HG02970 (cell line): ENCODE measurements around the gene ADGRE3.
"Not testable (repeated sequence)": the region's sequence is repeated elsewhere in the genome, so short reads cannot be mapped to it uniquely, and the experiment has no call there.

Experiments
- ATAC-seq: cut with Tn5 transposase; IDR thresholded peaks from one replicate; pipeline ENCODE4 v1.9.1; 2021; ENCODE audit warnings: mild to moderate bottlenecking, moderate library complexity, moderate number of reproducible peaks; ENCODE audit not compliant: unreplicated experiment, low FRiP score

ADGRE3 gene

DNA sequence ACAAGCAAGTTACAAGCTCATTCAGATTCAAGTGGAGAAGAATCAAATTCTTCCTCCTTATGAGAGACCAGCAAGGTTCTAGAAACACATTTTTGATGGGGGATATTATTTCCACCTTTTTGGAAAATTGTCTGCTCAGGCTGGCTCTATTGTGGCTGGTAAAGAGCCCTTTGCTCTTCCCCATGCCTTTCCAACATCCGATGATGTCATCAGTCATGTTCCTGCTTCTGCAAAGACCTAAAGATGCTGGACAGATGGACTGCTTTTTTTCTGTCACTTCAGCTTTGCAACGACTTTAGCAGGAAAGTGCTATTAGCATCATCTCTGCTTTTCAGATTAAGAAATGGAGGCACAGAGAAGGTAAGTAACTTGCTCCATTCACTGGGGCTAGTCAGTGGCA is 4.2 kb downstream of the ADGRE3 start:
- ATAC-seq = no peak

DNA sequence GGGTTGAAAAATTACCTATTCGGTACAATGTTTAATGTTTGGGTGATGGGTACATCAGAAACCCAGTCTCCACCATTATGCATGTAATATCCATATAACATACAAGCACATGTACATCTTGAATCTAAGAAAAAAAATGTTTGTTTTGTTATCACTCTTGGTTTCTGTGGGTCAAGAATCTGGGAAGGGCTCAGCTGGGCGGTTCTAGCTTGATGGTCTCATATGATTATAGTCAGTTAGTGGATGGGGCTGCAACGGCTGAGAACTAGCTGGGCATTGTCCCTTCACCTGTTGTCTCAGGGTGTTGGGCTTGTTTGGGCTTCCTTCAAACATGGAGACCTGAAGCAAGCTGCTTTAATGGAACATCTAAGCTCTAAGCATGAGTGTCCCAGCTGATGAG is 4.7 kb downstream of the ADGRE3 start:
- ATAC-seq = no peak

DNA sequence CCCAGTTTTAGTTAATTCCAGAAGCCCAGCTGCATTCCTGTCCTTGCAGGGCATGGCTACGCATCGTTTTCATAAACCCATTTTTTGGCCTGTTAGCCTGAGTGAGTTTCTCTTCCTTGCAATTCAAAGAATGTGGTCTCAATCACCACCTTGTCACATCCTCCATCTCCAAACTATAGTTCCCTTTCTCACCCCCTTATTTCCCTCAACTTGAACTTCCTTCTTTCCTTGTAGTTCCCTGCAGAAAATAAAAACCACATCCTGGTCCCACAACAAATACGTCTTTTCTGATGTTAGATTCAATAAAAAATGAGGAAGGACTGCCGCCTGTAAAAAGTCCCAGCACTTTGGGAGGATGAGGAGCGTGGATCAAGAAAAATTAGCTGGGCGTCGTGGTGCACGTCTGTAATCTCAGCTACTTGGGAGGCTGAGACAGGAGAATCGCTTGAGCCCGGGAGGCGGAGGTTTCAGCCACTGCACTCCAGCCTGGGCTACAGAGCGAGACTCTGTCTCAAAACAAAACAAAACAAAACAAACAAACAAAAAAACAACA is 13.2 kb downstream of the ADGRE3 start:
- ATAC-seq = no peak

DNA sequence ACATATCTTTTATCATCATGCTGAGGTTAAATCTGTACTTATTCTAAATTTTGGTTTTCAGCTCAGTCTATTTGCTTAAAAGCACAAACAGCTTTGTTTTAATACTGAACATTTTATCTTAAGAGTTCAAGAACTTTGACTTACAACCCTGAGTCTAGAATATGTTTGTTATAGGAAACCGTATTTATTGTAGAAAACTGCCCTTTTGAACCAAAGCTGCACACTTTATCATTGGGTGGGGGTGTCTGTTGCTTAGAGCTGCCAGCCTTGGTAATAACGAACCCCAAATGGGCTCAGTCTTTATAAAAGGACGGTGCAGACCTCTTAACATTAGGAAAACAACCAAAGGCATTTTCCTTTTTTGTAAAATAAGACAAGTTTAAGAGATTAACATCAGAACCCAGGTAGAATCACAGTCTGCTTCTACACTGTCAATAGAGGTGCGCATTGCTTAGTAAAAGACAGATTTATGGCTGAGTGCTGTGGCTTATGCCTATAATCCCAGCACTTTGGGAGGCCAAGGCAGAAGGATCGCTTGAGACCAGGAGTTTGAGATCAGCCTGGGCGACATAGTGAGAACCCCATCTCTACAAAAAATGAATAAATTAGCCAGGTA is 14.7 kb downstream of the ADGRE3 start:
- ATAC-seq = no peak

DNA sequence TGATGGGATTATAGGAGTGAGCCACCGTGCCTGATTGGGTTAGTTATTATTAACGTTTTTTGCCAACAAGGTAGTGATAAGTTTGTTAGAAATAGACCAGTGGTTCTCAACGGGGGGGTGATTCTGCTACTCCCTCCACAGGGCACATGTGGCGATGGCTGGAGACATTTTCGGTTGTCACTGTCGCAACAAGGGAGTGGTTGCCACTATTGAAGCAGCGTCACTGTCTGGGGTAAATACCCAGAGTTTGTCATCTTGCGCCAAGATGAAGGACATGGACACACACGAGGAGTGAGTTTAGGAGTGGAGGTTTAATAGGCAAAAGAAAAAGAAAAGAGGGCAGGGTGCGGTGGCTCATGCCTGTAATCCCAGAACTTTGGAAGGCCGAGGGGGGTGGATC is 18.9 kb downstream of the ADGRE3 start:
- no peak for ATAC-seq

DNA sequence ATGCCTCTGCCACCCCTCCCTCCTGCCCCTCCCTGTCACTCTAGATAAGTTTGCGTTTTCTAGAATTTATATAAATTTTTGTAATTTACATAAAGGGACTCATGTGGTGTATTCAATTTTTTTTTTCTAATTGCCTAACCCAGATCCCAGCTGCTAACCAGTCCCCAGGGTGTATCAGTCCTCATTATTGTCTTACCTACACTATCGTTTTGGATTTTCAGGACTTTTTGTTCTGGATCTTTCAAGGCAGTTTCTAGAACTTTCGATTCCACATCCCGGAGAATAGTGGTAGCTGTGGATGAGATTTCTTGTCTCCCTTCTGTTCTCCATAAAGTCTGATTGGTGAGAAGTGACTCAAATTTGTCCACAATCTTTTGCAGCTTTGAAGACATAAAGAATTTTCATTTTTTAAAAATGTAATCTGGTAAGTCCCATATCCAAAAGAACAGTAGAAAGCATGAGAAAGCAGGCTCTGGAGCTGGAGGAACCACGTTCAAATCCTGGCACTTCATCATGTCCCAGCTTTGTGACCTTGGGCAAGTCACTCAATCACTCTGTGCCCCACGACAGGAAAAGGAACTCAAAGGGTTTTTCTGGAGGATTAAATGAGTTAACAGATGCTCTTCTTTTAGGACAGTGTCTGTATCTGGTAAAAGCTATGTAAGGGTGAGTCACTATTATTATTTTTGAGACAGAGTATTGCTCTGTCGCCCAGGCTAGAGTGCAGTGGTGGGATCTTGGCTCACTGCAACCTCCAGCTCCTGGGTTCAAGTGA is 19.7 kb downstream of the ADGRE3 start:
- ATAC-seq = no peak

DNA sequence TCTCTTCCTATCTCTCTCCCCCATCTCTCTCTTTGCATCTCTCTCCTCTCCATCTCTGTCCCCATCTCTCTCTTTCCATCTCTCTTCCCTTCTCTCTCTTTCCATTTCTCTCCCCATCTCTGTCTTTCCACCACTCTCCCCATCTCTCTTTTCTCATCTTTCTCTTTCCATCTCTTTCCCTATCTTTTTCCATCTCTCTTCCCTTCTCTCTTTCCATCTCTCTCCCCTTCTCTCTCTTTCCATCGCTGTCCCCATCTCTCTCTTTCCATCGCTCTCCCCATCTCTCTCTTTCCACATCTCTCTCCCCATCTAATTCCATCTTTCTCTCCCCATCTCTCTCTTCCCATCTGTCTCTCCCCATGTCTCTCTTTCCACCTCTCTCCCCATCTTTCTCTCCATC is 24.5 kb downstream of the ADGRE3 start:
- no peak for ATAC-seq

DNA sequence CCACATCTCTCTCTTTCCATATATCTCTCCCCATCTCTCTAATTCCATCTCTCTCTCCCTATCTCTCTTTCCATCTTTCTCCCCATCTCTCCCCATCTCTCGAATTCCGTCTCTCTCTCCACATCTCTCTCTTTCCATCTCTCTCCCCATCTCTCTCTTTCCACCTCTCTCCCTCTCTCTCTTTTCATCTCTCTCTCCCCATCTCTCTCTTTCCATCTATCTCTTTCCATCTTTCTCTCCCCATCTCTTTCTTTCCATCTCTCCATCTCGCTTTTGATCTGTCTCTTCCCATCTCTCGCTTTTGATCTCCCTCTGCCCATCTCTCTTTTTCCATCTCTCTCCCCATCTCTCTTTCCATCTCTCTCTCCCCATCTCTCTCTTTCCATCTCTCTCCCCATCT is 25.6 kb downstream of the ADGRE3 start:
- ATAC-seq = no peak

DNA sequence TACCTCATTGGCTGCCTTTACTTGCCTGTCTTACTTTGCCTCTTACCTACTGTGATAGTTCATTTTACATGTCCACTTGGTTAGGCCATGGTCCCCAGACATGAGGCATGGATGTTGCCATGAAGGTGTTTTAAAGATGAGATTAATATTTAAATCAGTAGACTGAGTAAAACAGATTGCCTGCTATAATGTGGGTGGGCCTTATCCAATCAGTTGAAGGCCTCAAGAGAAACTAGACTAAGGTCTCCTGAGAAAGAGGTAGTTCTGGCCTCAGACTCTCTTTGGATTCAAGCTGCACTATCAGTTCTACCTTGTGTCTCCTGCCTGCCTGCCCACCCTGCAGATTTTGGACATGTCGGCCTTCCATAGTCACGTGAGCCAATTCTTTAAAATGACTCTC is 26.1 kb downstream of the ADGRE3 start:
- ATAC-seq = no peak

DNA sequence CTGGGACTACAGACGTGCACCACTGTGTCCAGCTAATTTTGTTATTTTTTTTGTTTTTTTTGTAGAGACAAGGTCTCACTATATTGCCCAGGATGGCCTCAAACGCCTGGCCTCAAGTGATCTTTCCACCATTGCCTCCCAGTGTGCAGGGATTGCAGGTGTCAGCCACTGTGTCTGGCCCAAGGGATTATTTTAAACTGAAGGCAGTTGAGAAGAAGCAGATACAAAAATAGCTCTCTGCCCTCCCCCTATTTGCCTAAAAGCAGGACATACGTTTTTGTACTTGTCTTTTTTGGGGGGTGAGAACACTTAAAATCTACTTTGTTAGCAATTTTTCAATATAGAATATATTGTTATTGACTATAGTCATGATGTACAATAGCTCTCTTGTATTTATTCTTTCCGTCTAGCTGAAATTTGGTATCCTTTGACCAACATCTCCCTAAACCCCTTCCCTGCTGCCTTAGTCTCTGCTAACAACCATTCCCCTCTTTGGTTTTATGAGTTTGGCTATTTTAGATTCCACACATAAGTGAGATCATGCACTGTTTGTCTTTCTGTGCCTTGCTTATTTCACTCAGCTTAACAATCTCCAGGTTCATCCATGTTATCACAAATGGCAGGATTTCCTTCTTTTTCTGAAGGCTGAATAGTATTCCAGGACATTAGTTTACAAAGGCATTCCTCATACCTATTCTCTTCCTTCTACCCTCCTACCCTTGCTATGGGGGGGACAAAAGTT is 34.9 kb downstream of the ADGRE3 start:
- no peak for ATAC-seq

DNA sequence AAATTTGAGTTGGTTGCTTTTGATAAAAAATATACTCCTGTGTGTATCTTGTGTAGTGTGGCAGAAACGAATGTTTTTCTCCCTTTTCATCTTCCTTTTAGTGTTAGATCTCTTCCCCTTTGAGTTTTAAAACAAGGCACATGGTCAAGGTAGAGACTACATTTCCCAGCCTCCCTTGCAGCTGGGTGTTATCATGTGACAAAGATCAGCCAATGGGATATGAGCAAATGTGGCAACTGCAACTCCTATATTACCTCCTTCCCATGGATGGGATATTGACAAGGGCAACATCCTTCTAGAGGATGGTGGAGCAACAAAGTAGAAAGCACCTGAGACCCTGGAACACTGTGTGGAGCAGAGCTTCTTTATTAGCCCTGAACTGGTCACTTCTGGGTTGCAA is 42.4 kb downstream of the ADGRE3 start:
- no peak for ATAC-seq

DNA sequence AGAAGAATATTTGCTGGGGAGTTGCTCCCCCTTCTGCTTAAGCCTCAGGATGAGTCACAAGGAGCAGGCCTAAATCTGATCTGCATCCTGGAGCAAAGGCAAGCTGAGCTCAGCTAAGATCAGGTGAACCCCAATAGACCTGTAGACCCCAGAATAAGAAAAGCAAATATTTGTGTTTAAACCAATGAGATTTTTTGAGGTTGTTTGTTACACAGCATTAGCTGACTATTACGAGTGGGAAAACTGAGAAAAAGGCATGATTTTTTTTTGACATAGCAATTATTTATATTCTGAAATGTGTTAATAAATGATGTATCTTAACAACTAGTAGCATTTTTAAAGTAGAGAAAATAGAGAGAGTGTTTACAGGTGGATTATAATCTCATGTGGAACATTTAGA is 45.1 kb downstream of the ADGRE3 start:
- ATAC-seq = no peak

DNA sequence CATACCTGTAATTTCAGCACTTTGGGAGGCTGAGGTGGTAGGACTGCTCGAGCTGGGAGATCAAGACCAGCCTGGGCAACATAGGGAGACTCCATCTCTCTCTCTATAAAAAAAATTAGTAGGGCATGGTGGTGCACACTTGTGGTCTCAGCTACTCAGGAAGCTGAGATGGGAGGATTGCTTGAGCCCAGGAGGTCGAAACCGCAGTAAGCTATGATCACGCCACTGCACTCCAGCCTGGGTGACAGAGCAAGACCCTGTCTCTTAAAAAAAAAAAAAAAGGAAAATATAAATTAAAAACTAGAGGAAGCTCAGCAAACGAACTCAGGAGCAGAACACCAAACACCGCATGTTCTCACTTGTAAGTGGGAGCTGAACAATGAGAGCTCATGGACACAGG is 50.2 kb downstream of the ADGRE3 start:
- ATAC-seq = not testable (repeated sequence)

DNA sequence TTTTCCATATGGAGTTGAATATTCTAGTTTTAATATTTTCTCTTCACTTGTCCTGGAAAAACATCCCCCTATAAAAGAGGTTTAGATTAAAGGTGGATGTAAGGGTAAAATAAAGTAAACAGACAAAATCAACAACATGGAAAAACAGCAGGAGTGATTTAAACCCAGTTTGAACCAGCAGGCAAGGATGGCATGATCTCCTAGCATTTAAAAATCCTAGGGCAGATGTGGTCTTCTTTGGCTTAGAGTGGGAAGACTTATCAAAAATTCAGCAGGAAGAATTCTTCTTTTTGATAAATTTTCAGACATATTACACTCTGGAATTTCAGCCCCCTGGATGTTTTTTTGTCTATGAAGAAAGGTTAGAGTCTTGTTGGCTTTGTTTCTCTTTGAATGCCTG is 55.2 kb downstream of the ADGRE3 start:
- no peak for ATAC-seq

DNA sequence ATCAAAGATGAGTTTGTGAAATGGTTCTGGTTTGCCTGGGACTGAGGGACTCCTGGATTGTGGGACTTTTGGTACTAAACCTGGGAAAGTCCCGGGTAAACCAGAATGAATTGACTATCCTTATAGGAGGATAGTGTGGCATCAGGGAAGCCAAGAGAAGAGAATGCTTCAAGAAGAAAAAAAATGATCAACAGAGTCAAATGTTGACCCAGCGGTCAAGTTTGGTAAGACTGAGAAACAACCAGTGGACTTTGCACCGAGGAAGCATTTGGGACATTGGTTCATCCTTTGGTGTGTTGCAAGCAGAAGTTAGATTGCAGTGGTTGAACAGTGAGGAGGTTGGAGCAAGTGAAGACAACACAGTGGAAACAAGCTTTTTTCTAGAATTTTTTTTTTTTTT is 58.2 kb downstream of the ADGRE3 start:
- no peak for ATAC-seq

DNA sequence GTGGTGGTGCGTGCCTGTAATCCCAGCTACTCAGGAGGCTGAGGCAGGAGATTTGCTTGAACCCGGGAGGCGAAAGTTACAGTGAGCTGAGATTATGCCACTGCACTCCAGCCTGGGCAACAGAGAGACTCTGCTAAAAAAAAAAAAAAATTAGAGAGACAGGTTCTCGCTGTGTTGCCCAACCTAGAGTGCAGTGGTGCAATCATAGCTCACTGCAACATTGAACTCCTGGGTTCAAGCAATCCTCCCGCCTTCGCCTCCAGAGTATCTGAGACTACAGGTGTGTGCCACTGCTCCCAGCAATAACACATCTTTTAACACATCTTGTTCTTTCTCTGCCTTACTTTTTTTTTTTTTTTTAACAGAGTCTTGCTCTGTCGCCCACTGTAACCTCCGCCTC is 59.0 kb downstream of the ADGRE3 start:
- no peak for ATAC-seq

DNA sequence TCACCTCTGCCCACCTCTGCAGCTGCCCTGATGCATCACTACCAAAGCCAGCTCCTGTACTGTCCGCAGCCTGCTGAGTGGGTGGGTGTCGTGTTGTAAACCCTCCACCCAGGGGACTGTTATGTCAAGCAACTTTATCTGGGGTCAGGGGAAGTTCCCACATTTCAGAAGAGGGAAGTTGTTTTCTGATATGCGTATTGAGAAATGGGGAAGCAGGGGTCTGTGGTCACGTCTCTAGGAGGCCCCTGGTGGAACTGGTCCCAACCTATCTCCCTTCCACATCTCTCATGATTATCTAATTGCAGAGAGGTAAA is 60.6 kb downstream of the ADGRE3 start:
- no peak for ATAC-seq

DNA sequence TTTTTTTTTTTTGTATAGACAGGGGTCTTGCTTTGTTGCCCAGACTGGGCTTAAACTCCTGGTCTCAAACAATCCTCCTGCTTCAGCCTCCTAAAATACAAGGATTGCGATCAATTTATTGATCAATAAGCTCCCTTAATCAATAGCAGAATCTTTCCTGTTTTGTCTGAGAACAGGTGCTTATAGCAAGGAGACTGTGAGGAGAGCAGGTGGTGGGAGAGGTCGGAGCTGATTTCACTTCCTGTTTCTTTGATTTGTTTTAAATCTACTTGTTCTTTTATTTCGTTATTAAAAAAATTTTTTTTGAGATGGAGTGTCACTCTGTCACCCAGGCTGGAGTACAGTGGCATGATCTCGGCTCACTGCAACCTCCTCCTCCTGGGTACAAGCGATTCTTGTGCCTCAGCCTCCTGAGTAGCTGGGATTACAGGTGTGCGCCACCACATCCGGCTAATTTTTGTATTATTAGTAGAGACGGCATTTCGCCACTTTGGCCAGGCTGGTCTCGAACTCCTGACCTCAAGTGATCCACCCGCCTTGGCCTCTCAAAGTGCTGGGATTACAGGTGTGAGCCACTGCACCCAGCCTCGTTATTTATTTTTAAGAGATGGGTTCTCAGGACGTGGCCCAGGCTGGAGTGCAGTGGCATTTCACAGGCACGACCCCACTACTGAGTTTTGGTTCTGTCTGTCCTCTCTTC is 61.1 kb downstream of the ADGRE3 start:
- ATAC-seq = not testable (repeated sequence)

DNA sequence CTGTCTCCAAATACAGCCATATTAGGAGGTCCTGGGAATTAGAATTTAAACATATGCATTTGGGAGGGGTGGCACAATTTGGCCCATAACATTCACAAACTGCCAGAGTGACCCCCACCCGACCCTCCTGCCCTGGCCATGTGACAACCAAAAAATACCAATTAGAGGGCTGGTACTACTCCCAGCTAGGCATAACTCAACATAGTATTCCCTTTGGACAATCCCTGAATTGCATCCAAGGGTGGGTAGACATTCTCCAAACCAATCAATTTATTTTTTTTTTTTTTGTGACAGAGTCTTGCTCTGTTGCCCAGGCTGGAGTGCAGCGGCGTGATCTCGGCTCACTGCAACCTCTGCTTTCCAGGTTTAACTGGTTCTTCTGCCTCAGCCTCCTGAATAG is 62.0 kb downstream of the ADGRE3 start:
- no peak for ATAC-seq

DNA sequence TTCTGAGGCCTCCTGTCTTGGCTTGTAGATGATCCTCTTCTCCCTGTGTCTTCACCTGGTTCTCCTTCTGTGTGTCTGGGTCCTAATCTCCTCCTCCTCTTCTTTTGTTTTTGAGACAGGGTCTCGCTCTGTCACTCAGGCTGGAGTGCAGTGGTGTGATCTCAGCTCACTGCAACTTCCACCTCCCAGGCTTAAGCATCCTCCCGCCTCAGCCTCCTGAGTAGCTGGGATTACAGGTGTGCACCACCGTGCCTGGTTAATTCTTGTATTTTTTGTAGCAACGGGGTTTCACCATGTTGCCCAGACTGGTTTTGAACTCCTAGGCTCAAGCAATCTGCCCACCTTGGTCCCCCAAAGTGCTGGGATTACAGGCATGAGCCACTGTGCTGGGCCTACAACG is 62.4 kb downstream of the ADGRE3 start:
- not testable (repeated sequence) for ATAC-seq

DNA sequence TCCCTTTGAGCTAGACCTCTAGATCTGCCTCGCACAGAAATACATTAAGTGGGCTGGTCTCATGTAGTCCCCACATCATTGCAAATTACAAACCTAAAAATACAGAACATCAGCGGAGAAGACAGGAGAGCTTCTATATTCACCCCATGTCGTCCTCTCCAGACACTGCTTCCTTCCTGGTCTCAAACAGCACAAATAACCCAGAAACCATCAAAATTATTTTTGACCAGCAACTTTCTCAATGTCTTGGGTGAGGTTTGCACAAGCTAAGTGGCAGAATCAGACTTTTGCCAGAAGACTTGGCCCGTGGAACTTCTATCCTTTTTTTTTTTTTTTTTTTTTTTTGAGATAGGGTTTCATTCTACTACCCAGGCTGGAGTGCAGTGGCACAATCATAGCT is 63.6 kb downstream of the ADGRE3 start:
- no peak for ATAC-seq
